GM23338 (cell line): ENCODE measurements around the gene MAP3K8. TPM values are rescaled to one million over a fixed set of nuclear protein-coding genes. Genes with fewer than 3 reads are reported as not detected.

Experiments
- ETS1 ChIP-seq: IDR thresholded peaks from 2 replicates; pipeline ENCODE4 v1.6.1; 2016; ENCODE audit warnings: antibody characterized with exemption
- JUNB ChIP-seq: IDR thresholded peaks from one replicate; pipeline ENCODE4 v1.6.1; 2016; ENCODE audit warnings: antibody characterized with exemption; ENCODE audit not compliant: unreplicated experiment
- NANOG ChIP-seq: IDR thresholded peaks from 2 replicates; pipeline ENCODE4 v1.6.1; 2016; ENCODE audit warnings: antibody characterized with exemption, borderline replicate concordance
- REST ChIP-seq: IDR thresholded peaks from one replicate; pipeline ENCODE4 v1.6.1; 2018; ENCODE audit warnings: antibody characterized with exemption; ENCODE audit not compliant: unreplicated experiment
- ZNF114 ChIP-seq: fragments of 250-450 bp; sonication (Bioruptor Pico); IDR thresholded peaks from 2 replicates; pipeline ENCODE4 v1.5.0; 2020; ENCODE audit warnings: mild to moderate bottlenecking, moderate library complexity
- polyA plus RNA-seq: library from polyadenylated mRNA; unstranded; fragments of >200 nt; fragmentation: Nextera tagmentation; extraction: Ambion mirVana; gene quantifications from 2 replicates; pipeline ENCODE4 v1.2.1, GENCODE V29; 2016
- total RNA-seq: library from RNA; depleted of rRNA; stranded (reverse); fragments of >200 nt; shearing (Covaris generic); gene quantifications from 2 replicates; pipeline ENCODE4 v1.2.3, GENCODE V29; 2014
- TF ChIP-seq, protein P1 (sequence below): fragments of 250-450 bp; sonication (Bioruptor Pico); IDR thresholded peaks from 2 replicates; pipeline ENCODE4 v1.5.0; 2020; ENCODE audit warnings: mild to moderate bottlenecking, moderate library complexity

The MAP3K8 gene
- total and polyA plus RNA-seq, 2 experiments from 2014 or later: 3.5 to 5.0 TPM

GRCh38 chr10:30481603-30482002 lies 47.6 kb downstream of the MAP3K8 start (continued):
- TF ChIP-seq, protein P1, sequence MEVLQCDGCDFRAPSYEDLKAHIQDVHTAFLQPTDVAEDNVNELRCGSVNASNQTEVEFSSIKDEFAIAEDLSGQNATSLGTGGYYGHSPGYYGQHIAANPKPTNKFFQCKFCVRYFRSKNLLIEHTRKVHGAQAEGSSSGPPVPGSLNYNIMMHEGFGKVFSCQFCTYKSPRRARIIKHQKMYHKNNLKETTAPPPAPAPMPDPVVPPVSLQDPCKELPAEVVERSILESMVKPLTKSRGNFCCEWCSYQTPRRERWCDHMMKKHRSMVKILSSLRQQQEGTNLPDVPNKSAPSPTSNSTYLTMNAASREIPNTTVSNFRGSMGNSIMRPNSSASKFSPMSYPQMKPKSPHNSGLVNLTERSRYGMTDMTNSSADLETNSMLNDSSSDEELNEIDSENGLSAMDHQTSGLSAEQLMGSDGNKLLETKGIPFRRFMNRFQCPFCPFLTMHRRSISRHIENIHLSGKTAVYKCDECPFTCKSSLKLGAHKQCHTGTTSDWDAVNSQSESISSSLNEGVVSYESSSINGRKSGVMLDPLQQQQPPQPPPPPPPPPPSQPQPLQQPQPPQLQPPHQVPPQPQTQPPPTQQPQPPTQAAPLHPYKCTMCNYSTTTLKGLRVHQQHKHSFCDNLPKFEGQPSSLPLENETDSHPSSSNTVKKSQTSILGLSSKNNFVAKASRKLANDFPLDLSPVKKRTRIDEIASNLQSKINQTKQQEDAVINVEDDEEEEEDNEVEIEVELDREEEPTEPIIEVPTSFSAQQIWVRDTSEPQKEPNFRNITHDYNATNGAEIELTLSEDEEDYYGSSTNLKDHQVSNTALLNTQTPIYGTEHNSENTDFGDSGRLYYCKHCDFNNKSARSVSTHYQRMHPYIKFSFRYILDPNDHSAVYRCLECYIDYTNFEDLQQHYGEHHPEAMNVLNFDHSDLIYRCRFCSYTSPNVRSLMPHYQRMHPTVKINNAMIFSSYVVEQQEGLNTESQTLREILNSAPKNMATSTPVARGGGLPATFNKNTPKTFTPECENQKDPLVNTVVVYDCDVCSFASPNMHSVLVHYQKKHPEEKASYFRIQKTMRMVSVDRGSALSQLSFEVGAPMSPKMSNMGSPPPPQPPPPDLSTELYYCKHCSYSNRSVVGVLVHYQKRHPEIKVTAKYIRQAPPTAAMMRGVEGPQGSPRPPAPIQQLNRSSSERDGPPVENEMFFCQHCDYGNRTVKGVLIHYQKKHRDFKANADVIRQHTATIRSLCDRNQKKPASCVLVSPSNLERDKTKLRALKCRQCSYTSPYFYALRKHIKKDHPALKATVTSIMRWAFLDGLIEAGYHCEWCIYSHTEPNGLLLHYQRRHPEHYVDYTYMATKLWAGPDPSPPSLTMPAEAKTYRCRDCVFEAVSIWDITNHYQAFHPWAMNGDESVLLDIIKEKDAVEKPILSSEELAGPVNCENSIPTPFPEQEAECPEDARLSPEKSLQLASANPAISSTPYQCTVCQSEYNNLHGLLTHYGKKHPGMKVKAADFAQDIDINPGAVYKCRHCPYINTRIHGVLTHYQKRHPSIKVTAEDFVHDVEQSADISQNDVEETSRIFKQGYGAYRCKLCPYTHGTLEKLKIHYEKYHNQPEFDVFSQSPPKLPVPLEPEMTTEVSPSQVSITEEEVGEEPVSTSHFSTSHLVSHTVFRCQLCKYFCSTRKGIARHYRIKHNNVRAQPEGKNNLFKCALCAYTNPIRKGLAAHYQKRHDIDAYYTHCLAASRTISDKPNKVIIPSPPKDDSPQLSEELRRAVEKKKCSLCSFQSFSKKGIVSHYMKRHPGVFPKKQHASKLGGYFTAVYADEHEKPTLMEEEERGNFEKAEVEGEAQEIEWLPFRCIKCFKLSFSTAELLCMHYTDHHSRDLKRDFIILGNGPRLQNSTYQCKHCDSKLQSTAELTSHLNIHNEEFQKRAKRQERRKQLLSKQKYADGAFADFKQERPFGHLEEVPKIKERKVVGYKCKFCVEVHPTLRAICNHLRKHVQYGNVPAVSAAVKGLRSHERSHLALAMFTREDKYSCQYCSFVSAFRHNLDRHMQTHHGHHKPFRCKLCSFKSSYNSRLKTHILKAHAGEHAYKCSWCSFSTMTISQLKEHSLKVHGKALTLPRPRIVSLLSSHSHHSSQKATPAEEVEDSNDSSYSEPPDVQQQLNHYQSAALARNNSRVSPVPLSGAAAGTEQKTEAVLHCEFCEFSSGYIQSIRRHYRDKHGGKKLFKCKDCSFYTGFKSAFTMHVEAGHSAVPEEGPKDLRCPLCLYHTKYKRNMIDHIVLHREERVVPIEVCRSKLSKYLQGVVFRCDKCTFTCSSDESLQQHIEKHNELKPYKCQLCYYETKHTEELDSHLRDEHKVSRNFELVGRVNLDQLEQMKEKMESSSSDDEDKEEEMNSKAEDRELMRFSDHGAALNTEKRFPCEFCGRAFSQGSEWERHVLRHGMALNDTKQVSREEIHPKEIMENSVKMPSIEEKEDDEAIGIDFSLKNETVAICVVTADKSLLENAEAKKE (CRISPR knock-in tag): no peak
- TF ChIP-seq ETS1 (no peak), ZNF114 (CRISPR knock-in tag) (no peak), REST (no peak), NANOG (no peak), JUNB (no peak)
